NCI-H1436 treated with DMSO at 0.1 percent for 48 hours (cell line): Measurements from ENCODE around the gene TNFAIP8L2.
"Not testable (repeated sequence)": the region's sequence is repeated elsewhere in the genome, so short reads cannot be mapped to it uniquely, and the experiment has no call there.

Source experiments
- DNase-seq: peaks from one replicate; lab custom pipeline; 2025; lab: John Stamatoyannopoulos, UW

The TNFAIP8L2 gene

DNA sequence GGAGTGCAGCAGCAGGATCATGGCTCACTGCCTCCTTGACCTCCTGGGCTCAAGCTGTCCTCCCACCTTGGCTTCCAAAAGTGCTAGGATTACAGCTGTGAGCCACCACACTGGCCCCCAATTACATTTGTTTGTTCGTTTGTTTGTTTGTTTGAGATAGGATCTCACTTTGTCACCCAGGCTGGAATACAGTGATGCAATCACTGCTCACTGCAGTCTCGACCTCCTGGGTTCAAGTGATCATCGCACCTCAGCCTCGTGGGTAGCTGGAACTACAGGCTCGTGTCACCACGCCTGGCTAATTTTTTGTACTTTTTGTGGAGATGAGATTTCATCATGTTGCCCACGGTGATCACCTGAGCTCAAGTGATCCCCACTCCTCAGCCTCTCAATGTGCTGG is 35.6 kb downstream of the TNFAIP8L2 start:
- no peak for DNase-seq

DNA sequence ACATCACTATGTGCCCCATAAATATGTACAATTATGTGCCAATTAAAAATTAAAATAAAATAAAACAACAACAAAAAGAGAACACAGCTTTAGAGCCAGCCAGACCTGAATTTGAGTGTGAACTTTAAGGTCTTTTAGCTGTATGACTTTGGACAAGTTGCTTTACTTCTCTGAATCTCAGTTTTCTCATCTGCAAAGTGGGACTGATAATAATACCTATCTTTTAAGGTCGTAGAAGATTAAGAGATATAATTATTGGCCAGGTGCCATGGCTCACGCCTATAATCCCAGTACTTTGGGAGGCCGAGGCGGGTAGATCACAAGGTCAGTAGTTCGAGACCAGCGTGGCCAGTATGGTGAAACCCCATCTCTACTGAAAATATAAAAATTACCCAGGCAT is 36.9 kb downstream of the TNFAIP8L2 start:
- no peak for DNase-seq

DNA sequence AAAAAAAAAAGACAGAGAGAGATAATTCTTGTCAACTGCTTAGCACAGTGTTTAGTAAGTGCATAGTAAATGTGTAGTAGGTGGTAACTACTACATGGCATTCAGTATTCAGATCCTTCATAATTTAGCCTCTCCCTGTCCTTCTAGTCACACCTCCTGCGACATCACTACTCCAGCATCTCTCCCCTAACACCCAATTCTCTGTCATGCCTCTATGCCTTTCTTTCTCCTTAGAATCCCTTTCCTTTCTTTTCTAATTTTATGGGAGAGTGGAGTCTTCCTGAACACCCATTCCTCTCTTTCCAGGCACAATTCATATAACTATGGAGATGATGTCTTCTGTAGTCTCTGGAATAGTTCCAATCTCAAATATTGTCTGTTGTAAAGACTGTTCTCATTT is 37.4 kb downstream of the TNFAIP8L2 start:
- no peak for DNase-seq

DNA sequence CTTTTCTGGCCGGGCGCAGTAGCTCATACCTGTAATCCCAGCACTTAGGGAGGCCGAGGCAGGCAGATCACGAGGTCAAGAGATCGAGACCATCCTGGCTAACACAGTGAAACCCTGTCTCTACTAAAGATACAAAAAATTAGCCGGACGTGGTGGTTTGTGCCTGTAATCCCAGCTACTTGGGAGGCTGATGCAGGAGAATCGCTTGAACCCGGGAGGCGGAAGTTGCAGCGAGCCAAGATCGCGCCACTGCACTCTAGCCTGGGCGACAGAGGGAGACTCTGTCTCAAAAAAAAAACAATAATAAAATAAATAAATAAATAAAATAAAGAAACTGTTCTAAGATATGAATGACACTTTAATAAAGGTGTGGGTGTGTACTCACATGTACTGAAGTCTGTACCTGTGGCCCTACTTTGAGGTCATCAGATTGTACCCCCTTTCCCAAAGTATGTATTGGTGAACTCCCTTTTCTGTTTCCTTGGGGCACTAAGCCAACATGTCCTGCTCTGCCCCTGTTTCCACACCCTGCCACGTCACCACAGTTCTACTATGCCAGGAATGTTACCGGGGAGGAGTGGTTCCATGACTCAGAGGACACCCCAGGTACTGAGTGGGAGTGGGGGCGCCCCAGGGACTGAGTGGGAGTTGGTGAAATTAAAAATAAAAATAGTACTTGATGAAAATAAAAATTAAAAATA is 38.6 kb downstream of the TNFAIP8L2 start:
- not testable (repeated sequence) for DNase-seq

DNA sequence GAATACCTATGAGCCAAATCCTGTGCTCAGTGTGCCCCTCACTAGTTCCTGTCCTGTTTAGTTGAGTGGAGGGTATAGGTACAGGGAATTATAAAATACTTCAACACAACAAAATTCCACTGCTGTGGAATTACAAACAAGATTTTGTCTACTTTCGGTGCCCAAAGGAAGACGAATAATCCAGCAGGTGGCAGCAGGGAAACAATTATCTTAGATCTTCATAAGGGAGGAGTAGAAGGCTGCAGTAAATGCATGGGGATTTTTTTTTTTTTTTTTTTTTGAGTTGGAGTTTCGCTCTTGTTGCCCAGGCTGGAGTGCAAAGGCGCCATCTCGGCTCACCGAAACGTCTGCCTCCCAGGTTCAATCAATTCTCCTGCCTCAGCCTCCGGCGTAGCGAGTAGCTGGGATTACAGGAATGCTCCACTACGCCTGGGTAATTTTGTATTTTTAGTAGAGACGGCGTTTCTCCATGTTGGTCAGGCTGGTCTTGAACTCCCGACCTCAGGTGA is 39.9 kb downstream of the TNFAIP8L2 start:
- peak; percentile 24 for DNase-seq

DNA sequence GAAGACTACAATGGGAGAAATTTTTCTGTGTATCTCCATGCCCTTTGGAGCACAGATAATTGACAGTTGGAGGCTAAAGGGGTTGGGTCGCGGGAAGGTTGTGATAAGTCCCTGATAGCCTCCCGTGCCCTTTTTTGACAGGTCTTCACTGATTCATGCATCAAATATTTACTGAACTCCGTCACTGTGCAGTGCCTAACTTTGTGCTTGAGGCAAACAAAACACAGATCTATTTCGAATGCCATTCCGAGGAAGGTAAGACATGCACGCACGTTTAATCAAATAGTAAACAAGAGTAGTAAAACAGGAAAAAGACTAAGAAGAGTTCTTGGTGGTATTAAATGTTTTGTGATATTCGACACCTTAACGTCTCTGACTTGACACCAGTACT is 41.4 kb downstream of the TNFAIP8L2 start:
- no peak for DNase-seq

DNA sequence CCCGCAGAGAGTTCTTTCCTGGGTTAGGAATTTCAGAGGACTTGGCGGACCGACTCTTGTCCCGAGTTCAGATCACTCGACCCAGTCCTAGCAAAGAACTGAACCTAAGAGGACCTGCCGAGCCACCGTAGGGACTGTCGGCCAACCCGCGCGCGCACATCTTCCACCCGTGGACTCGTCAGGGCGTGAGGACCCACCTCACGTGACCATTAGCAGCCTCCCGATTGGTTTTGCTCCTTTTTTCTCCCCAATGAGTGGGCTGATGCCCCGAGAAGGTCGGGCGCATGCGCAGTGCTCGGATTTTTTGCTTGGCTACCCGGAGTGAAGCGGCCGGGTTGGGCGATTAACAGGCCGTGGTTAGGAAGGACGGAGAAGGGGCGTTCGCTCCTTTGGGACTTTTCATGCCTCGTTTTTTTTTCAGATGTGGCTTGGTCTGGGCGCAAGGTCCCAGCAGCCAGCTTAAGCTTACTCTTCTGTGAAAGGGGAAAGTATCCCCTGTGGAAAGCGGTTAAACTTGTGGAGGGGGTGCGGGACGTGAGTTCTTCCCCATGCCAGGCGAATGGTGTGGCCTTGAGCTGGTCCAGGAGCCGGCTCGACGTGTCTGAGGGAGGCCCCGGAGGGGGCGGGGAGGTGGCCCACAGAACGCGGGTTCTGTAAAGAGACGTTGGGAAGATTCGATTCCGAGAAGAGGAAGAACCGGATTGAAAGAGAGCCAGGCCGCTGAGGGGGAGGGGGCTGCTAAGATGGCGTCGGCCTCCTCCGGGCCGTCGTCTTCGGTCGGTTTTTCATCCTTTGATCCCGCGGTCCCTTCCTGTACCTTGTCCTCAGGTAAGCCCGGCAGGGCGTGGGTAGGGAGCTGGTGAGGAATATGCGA is 42.0 kb downstream of the TNFAIP8L2 start, which contains the start of gene PIP5K1A:
PIP5K1A (plus strand) TSS at position 299 of the 874 bp plus-strand sequence; CDS start at position 744, 445 bp downstream.
- DNase-seq: peak; percentile 92

DNA sequence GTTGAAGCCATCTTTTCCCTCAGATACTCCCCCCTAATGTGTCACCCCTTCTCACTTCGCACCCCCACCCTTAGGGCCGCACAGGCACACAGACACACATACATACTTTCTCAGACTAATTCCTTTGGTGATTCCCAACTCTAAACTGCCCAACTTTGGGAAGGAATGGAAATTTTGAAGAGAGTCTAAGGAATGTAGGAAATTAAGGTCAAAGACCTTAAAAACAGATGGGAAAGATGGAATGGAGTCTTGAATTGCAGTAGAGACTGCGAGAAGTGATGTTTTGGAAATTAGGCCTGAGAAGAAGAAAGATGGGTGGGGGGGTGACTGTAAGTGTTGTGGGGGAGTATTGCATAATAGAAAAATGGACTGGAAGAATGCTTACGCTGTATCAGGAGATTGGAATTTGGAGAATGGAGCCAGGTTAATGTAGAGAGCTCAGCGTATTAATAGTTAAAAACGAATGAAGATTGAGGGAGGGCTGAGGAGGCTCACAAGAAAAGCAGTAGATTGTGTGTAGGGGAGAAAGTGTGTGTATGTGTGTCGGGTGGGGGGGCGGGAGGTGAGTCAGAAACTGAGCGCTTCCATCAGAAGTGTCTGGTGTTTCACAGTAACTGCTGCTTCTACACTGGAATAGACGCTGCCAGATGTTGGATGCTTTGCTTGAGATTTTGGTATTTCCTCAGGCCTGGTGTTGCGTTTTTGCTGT is 43.6 kb downstream of the TNFAIP8L2 start:
- DNase-seq: no peak

DNA sequence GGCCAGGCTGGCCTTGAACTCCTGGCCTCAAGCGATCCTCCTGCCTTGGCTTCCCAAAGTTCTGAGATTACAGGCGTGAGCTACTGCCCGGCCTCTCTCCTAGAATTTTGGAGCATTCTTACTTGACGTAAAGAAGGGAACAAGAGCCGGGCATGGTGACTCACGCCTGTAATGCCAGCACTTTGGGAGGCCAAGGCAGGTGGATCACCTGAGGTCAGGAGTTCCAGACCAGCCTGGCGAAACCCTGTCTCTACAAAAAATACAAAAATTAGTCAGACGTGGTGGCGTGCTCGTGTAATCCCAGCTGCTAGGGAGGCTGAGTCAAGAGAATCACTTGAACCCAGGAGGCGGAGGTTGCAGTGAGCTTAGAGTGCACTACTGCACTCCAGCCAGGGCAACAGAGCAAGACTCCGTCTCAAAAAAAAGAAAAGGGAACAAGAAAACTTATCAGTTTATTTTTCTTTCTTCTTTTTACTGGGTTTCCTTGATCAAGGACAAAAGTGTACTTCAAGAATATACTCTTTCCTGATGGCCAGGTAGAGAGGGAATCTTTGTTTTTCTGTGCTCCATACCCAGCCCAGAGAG is 49.0 kb downstream of the TNFAIP8L2 start:
- DNase-seq: not testable (repeated sequence)
